Measurements from ENCODE around the gene ST6GALNAC4.

Gene ST6GALNAC4

DNA sequence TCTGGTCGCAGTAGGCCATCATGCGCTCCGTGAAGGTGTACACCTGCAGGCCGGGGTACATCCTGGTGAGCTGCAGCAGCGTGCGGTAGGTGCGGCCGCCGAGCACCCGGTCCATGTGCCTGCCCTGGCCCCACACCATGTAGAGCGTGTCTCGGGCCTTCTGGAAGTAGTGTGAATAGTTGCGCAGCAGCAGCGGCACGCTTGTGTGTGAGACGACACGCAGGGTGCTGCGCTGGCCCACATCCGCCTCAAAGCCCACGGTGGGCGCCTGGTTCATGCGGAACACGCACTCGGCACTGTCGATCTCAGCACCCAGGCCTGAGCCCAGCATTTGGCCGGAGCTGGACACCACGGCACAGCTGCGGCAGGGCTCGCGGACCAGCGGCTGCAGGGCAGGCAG lies 4.5 kb downstream of the ST6GALNAC4 start:
- DNase-seq (ENCODE audit: low read depth), result no peak

GRCh38 chr9:127910613-127911205 lies 6.1 kb downstream of the ST6GALNAC4 start:
- no peak for DNase-seq (ENCODE audit: low read depth)

DNA sequence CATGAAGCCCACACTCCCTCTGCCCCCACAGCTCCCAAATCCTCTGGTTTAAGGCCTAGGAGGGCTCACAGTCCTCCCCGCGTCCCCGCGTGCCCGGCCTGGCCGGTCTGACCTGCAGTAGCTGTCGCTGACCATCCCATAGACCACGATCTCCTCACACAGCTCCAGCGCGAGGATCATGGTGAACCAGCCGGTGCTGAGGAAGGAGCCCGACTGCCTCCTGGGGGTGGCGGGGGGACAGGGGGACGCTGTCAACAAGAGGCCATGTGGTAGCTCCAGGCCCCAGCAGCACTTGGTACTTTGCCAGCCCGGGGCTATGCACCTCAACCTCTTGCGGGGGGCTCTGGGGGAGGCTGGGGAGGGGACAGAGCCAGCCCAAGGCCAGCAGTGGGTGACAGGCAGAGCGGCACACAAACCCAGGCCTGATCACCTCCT lies 7.0 kb downstream of the ST6GALNAC4 start:
- DNase-seq (ENCODE audit: low read depth), result no peak

GRCh38 chr9:127908660-127908926 lies 8.2 kb downstream of the ST6GALNAC4 start:
- no peak for DNase-seq (ENCODE audit: low read depth)

DNA sequence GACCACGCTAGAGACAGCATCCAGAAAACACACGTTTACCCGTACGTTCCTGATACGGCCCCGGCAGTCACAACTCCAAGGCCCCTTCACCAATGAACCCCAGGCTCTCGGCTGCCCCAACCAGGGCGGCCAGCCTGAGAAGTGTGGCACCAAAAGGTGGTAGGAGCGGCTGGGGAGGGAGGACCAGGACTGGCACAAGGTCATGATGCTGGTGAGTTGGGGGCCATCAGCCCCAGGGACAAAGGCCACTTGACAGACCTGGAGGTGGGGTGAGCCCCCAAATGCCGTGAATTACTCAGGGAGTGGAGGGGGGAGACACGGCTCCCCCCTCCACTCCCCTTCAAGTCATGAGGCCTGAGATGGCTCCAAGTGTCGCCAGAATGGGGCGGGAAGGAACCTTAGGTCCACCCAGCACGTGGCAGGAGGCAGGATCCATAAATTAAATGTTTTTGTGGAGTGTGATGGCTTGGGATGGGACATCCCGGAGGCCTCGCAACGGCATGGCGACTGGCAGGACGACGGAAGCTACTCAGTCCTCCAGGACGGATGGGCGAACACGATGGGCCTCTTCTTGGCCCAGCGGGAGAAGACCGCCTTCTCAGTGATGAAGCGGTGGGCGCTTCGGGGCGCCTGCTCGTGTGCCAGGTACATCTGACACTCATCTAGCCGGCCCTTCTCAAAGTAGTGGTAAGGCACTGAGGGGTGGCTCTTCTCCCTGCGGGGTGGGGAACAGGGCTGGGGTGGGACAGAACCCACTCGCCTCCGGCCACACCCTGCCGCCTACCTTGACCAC lies 8.8 kb downstream of the ST6GALNAC4 start:
- DNase-seq (ENCODE audit: low read depth), result no peak

DNA sequence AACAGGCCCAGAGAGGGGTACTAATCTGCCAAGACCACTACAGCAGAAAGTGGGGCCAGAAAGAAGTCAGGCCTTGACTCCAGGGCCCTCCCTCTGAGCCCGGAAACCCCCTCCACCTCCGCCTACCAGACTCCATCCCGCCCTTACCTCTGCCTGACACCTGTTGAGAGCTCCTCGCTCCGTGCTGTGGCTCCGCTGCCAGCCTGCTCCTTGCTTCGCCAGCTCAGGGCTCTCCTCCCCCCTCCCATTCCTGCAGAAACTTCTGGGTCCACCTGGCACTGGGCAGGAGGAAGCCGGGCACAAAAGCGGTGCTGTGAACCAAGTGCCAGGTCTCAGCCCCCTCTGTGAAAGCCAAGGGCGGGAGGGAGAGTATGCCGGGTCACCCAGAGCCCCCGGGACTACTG lies 11.1 kb downstream of the ST6GALNAC4 start:
- DNase-seq (ENCODE audit: low read depth), result no peak

GRCh38 chr9:127905004-127905728 lies 11.7 kb downstream of the ST6GALNAC4 start:
- no peak for DNase-seq (ENCODE audit: low read depth)

GRCh38 chr9:127904561-127905003 lies 12.3 kb downstream of the ST6GALNAC4 start:
- DNase-seq (ENCODE audit: low read depth), result no peak

GRCh38 chr9:127903557-127904475 lies 13.0 kb downstream of the ST6GALNAC4 start:
- peak; percentile 74 for DNase-seq (ENCODE audit: low read depth)

DNA sequence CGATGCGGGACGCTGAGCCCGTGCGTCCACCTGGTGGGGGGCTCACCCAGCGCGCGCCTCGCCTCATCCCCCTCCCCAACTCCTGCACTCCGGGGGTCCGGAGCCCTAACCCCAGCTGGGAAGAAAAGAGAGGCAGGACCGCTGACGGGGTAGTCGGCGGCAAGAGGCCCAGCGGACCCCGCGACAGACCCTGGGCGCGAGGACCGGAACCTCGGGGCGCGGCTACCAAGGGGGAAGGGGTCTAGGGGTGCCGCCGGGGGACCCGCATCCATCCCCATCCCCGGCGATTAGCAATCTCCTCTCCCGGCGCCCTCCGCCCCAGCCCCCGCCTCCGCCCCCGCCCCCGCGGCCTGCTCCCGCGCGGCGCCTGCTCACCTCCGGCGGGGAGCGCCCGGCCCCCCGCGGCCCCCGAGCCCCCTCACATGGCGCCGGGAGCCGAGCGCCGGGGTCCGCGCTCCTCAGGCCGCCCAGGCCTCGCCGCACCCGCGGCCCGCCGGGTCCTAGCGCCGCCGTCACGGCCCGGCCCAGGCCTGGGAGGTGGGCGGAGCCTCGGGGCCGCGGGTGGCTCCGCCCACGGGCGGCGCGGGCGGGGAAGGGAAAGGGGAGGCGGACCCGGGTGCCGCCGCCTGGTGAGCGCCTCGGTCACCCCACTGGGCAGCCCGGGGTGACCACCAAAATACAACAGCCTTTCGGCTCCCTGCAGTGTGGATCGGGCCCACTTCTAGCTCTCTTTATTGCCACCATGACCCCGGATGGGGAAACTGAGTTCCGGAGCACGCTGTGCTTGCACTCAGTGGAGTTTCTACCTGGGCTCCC lies 17.5 kb downstream of the ST6GALNAC4 start, which contains the start of gene ST6GALNAC6:
Gene ST6GALNAC6, minus strand, starts transcription at position 476 of the 816 bp plus-strand sequence. CDS start 1,622 bp downstream, outside the sequence.
- DNase-seq (ENCODE audit: low read depth), result no peak

GRCh38 chr9:127898433-127899127 lies 18.3 kb downstream of the ST6GALNAC4 start:
- no peak for DNase-seq (ENCODE audit: low read depth)

DNA sequence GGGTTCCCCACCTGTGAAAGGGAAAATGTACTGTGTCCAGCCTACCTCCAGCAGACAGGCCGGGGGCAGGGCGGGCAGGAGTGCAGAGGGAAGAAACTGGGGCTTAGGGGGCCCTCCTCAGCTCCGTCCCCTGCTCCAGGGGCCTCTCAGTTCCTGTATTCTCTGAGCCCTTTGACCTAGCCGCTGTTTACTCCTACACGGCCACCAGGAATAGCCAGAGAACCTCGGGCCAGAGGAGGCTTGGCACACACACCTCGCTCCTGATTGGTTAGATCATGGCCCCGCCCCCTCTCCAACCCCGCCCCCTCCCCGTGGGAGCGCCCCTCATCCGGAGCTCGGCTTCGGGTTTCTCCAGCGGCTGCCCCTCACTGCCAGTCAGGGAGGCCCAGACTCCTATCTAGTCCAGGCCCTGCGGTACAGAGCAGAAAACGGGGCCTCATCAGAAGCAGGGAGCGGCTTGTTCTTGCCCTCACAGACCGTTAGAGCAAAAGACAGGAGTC lies 19.6 kb downstream of the ST6GALNAC4 start:
- no peak for DNase-seq (ENCODE audit: low read depth)

- no peak for DNase-seq (ENCODE audit: low read depth)
These were observed 20.2 kb downstream of the ST6GALNAC4 start for GRCh38 chr9:127896395-127897192.

DNA sequence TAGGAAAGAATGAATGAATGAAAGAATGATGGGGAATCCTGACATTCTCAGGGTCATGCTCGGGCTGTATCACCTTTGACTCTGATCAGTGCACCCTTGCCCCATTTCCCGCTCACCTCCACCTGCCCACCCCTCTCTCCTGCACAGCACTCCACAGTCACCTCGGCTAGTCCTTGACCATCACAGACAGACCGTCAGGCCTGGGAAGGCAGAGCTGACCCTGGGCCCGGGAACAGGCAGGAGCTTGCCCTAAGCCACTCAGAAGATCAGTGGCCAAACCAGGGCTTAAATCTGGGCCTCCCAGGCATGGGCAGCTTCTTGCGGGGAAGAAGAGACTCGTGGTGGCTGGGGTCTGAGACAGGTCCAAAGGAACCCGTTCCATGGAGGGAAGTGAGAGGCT lies 21.0 kb downstream of the ST6GALNAC4 start:
- no peak for DNase-seq (ENCODE audit: low read depth)

DNA sequence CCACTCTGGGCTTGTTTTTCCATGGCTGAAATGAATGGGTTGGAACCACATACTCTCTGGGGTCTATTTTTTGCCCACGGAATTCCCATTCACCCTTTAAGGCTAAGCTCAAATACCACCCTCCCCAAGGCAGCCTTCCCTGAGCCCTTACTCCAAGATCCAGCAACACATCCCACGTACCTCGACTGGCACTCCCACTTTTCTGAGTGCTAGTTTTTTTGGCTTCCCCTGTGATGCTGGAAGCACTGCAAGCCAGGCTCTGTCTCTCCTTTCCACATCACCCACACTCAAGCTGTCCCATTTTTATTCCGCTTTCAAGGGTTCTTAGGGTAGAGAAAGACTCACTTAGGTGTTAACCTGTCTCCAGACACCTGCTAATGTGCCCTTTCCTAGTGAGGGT lies 23.4 kb downstream of the ST6GALNAC4 start:
- DNase-seq (ENCODE audit: low read depth), result no peak

- DNase-seq (ENCODE audit: low read depth), result no peak
These were observed 24.0 kb downstream of the ST6GALNAC4 start for GRCh38 chr9:127892831-127893230.

GRCh38 chr9:127890053-127890452 lies 26.8 kb downstream of the ST6GALNAC4 start:
- no peak for DNase-seq (ENCODE audit: low read depth)

DNA sequence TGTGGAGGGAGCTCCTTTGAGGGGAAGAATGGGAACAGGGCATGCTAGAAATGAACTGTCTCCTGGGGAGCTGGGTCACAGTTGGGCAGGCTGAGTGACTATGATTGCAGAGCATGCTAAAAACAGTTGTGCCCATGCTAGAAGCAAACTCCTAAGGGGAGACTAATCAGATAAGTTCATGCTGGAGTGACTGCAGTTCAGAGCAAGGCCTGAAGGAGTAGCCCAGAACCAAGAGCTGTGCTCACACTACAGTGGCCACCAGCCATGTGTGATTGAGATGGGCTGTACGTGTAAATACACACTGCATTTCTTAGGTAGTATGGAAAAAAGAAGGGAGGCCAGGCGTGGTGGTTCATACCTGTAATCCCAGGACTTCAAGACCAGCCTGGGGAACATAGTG lies 29.0 kb downstream of the ST6GALNAC4 start:
- DNase-seq (ENCODE audit: low read depth), result no peak

DNA sequence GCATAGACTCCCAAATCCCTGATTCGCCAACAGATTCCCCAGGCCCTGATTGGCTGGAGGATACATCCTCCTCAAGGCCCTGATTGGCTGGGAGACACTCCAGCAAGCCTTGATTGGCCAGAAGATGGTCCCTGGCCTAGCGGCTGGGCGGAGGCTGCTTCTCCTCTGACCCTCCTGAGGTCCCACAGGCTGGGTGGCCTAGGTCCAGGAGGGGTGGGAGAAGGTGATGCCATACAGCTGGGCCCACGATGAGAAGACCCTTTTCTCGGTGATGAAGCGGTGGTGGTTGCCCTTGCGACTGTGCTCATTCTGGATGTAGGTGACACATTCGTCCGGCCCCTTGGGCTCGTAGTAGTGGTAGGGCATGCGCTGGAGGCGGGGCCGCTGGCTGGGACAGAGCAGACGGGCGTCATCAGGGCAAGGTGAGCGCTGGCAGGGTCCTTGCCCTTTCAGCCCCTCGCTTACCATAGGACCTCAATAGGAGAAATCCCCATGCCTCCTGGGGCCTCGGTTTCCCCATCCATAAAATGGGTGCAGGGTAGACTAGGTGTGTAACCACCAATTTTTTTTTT lies 30.4 kb downstream of the ST6GALNAC4 start:
- no peak for DNase-seq (ENCODE audit: low read depth)
